ENCODE data around the gene MYO1E. TPM values are rescaled to one million over a fixed set of nuclear protein-coding genes. Genes with fewer than 3 reads are reported as not detected.
"Not testable (repeated sequence)": the region's sequence is repeated elsewhere in the genome, so short reads cannot be mapped to it uniquely, and the experiment has no call there.

The MYO1E gene
- total RNA-seq, 1 experiment from 2014 or later: 122 TPM

DNA sequence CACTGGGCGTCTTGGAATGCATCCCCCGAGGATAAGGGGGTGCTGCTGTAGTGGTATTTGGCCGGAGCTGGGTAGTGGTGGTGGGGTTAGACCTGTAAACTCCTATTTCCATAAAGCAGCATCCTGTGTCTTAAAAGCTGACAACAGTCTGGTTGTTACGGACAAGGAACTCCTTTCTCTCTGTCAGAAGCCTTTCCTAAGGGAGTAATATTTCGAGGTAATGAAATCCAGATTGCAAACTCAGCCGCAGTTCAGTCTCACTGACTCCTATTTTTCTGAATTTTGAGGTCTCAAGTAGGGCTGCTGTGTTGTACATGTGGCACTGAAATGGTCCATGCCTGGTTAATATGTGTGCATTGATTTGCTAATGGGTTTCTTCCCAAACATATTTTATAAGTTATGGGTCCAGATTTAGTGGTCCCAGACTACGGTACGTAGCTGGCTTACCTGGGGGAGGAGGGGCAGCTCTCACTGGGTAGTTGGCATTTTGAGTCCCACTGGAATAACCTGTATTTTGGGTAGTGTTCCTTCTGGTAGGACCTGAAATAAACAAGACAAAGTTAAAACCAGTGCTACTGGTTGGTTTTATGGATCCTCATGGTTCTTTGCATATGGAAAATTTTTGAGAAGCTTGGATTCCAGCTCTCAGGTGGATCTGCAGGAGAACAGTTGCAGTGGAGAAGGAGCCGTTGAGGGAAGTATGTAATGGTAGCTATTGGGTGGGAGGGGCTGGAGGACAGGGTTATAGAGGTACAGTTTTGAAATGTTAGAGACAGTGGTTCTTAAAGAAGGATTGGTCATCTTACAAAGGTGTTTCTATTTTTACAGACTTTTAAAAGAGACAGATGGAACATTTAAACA is 214.6 kb downstream of the MYO1E start:
- H3K27me3 ChIP-seq (replicated peaks): no peaks in the 10 kb centered on the region
- DNase-seq (ENCODE audit: low read depth in 1 of 2, low spot score in 2 of 2): no peak
- no peak overlapping the region for H3K4me3 ChIP-seq
- H3K4me1 ChIP-seq (replicated peaks): no peaks in the 10 kb centered on the region
- peaks cover 84% of the 10 kb centered on the region for H3K36me3 ChIP-seq
- no peak overlapping the region for H3K27ac ChIP-seq
- no peaks in the 10 kb centered on the region for H3K9me3 ChIP-seq (replicated peaks)

DNA sequence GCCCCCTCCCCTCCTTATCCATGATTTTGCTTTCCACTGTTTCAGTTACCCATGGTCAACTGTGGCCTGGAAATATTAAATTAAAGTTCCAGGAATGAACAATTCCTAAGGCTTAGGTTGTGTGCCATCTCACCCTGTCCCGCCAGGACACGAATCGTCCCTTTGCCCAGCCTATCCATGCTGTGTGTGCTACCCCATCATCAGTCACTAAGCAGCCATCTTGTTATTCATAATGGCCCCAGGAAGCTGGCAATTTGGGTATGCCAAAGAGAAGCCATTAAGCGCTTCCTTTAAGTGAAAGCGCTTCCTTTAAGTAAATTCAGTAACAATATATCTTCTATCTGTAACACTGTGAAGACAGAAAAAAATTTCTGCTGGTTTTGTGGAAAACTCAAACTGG is 215.3 kb downstream of the MYO1E start:
- Histone ChIP-seq H3K36me3 (peaks cover 91% of the 10 kb centered on the region), H3K4me3 (no peak overlapping the region), H3K27ac (no peak overlapping the region), H3K9me3 (replicated peaks) (no peaks in the 10 kb centered on the region), H3K27me3 (replicated peaks) (no peaks in the 10 kb centered on the region), H3K4me1 (replicated peaks) (no peaks in the 10 kb centered on the region)
- no peak for DNase-seq (ENCODE audit: low read depth in 1 of 2, low spot score in 2 of 2)

DNA sequence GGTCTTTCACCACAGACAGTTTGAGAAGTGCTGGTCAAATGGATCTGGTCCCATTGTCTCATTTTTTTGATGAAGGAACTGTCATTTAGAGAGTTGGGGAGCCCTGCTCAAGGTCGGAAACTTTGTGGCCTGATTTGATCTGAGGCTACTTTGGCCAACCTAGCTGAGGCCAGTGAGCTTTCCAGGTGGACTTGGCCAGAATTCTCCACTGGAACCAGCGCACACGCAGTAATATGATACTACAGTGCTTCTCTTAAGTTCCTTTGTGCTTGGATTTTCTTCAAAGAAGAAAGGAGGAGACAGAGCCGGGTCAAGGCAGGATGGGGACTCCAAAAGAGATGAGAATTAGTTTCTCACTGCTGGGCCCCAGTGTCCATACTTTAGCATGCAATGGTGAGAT is 217.2 kb downstream of the MYO1E start:
- Histone ChIP-seq H3K4me1 (replicated peaks) (no peaks in the 10 kb centered on the region), H3K36me3 (peaks cover 91% of the 10 kb centered on the region)

DNA sequence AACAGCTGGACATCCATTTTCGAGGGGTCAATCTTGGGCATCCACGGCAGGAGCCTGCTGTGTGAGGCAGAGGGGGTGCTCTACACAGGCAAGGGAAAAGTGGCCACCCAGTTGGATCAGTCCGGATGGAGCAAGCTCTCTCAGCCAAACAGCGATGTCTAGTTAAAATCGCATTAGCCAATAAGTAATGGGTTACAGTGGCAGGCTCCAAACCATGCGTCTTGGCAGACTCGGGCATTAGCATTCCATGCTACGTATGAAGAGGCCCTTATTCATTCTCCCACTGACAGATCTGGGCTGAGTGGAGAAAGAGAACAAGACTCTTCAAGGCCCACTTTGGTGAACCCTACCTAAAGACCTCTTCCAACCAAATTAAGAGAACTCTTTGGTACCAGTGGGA is 218.4 kb downstream of the MYO1E start:
- DNase-seq (ENCODE audit: low read depth in 1 of 2, low spot score in 2 of 2): no peak
- Histone ChIP-seq H3K27me3 (replicated peaks) (no peaks in the 10 kb centered on the region), H3K4me1 (replicated peaks) (no peaks in the 10 kb centered on the region), H3K36me3 (peaks cover 91% of the 10 kb centered on the region), H3K4me3 (no peak overlapping the region), H3K27ac (no peak overlapping the region), H3K9me3 (replicated peaks) (no peaks in the 10 kb centered on the region)

More for the DNA sequence above, 217.2 kb downstream of the MYO1E start:
- no peaks in the 10 kb centered on the region for H3K9me3 ChIP-seq (replicated peaks)
- H3K27me3 ChIP-seq (replicated peaks): no peaks in the 10 kb centered on the region
- H3K27ac ChIP-seq: no peak overlapping the region
- DNase-seq (ENCODE audit: low read depth in 1 of 2, low spot score in 2 of 2): no peak
- no peak overlapping the region for H3K4me3 ChIP-seq

DNA sequence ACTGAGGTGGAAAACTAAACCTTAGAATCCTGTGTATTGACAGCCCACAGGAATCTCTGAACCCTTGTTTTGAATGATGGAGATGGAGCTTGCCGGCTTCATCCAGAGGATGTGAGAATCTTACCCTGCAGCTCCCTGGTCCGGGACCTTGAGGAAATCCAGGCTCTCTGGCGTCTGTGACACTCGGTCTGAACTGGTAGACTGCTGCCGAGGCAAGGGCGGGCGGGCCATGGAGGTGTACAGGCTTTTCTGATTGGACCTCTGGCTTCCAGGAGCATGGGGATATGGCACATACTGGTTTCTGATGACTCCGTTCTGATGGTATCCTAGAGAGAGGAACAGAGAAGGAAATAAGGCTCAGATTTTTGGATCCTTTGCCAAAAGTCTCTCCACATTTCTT is 219.2 kb downstream of the MYO1E start:
- no peaks in the 10 kb centered on the region for H3K4me1 ChIP-seq (replicated peaks)
- peaks cover 87% of the 10 kb centered on the region for H3K36me3 ChIP-seq
- no peak overlapping the region for H3K27ac ChIP-seq
- no peak for DNase-seq (ENCODE audit: low read depth in 1 of 2, low spot score in 2 of 2)
- H3K4me3 ChIP-seq: no peak overlapping the region
- no peaks in the 10 kb centered on the region for H3K9me3 ChIP-seq (replicated peaks)
- H3K27me3 ChIP-seq (replicated peaks): no peaks in the 10 kb centered on the region

DNA sequence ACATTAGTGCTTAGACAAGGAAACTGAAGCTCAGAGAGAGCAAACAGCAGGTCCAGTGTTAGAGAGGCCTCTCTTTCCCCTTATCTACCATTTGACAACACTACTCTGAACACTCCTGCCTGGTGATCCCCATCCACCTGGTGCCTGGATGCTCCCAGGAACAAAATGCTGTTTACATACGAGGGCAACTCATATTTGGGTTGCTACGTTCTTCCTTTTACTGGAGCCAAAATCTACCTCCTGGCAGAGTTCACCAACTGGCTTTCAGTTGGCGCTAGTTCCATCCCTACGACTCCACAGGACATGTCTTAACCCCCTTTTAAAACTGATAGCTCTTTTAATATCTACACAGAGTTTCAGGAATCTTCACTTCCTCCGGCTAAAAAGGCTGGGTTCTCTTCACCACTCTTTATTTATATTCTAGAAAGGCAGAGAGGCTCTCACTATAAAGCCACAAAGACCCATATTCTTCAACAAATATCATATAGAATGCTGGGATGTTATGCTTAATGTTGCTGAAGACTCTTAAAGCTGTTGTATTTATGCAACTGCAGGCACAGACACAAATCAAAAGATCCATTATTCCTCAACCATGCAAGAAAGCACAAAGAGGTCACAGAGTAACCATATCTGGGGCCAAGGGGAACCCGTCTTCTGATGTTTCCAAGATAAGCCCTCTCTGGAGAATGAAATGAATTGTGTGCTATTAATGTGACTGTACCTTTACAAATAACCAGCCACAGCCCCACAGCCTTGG is 219.8 kb downstream of the MYO1E start:
- Histone ChIP-seq H3K4me1 (replicated peaks) (no peaks in the 10 kb centered on the region), H3K36me3 (peaks cover 86% of the 10 kb centered on the region), H3K27me3 (replicated peaks) (no peaks in the 10 kb centered on the region), H3K9me3 (replicated peaks) (no peaks in the 10 kb centered on the region), H3K4me3 (no peak overlapping the region), H3K27ac (no peak overlapping the region)
- DNase-seq (ENCODE audit: low read depth in 1 of 2, low spot score in 2 of 2): no peak

DNA sequence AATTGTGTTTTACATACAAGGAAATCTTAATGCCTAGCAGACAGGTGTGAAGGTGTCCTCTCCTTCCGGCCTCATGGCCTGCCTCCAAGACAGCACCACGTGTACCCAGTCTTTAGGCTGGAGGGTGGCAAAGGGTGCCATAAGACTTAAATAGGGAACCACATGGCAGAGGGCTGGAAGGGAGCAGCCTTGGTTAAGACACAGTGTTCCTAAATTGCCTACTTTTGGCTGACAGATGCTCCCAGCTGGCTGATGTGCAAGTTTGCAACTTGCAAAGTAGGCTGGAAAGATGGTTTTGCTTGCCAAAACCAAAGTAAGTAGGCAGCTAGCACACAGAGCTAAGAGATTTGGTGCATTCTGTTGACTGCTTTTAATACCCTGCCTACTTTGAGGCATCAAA is 222.5 kb downstream of the MYO1E start:
- no peak for DNase-seq (ENCODE audit: low read depth in 1 of 2, low spot score in 2 of 2)
- peaks cover 89% of the 10 kb centered on the region for H3K36me3 ChIP-seq
- H3K4me3 ChIP-seq: no peak overlapping the region
- no peaks in the 10 kb centered on the region for H3K27me3 ChIP-seq (replicated peaks)
- H3K9me3 ChIP-seq (replicated peaks): no peaks in the 10 kb centered on the region
- H3K27ac ChIP-seq: no peak overlapping the region
- H3K4me1 ChIP-seq (replicated peaks): no peaks in the 10 kb centered on the region

DNA sequence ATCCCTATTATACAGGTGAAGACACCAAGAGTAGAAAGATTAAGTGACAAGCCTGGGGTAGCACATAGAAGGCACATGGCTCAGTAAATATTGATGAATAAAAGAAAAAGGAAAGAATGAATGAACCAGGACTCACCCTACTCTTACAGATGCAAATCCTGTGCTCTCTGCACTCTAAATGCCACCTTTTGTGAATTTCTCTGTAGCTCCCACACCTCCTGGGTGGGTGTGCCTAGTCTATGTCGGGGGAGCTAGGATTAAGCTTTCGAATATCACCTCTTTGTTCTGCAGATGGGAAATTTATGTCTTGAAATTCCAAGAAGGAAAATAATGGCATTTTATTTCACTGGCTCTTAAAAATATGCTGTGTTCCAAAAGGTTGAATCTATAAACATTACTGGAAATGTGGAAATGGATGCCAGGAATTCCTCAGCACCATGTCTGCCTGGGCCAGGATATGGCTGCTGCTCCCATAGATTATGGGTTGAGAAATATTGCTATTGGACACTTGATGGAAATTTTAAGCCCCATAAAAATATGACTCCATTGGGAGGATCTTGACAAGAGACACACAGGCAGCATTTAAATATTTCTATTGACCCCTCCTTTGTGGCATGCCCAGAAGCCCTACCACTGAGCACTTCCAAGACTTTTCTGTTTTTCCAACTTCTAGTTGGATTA is 224.4 kb downstream of the MYO1E start:
- DNase-seq (ENCODE audit: low read depth in 1 of 2, low spot score in 2 of 2): no peak
- H3K4me1 ChIP-seq (replicated peaks): no peaks in the 10 kb centered on the region
- no peaks in the 10 kb centered on the region for H3K27me3 ChIP-seq (replicated peaks)
- H3K4me3 ChIP-seq: no peak overlapping the region
- no peaks in the 10 kb centered on the region for H3K9me3 ChIP-seq (replicated peaks)
- H3K27ac ChIP-seq: no peak overlapping the region
- peaks cover 87% of the 10 kb centered on the region for H3K36me3 ChIP-seq

DNA sequence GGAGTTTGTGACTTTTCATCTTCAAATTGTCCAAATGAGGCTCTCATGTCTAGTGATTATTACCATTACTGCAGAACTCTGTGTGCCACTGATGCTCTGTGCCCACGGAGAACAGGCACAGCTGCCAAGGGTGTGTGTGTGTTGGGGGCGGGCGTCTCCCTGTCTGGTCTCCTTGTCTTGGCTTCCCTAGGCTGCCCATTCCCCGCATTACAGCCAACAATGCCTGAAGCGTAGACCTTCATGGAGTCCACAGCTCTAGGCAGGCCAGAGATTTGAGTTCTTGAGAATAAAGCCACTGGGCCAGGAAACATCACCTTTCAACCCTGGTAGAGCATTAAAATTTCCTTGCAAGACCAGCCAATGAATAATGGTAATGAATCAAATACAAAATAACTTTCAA is 225.0 kb downstream of the MYO1E start:
- DNase-seq (ENCODE audit: low read depth in 1 of 2, low spot score in 2 of 2): no peak
- Histone ChIP-seq H3K36me3 (peaks cover 87% of the 10 kb centered on the region), H3K27ac (no peak overlapping the region), H3K9me3 (replicated peaks) (no peaks in the 10 kb centered on the region), H3K4me1 (replicated peaks) (no peaks in the 10 kb centered on the region), H3K27me3 (replicated peaks) (no peaks in the 10 kb centered on the region), H3K4me3 (no peak overlapping the region)

DNA sequence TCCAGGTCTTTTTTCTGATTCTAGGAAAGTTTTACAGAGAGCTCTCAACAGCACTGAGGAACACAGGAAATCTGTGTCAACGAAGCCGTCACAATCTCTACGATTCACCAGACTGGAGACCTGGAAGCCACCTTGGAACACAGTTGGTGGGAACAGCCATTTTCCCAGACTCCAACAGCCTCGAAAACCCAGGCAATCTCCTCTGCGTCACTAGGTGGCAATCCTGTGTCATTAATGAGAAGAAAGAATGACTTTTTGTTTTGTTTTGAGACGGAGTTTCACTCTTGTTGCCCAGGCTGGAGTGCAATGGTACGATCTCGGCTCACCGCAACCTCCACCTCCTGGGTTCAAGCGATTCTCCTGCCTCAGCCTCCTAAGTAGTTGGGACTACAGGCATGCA is 228.1 kb downstream of the MYO1E start:
- not testable (repeated sequence) for H3K9me3 ChIP-seq (replicated peaks); DNase-seq (ENCODE audit: low read depth in 1 of 2, low spot score in 2 of 2); H3K27me3 ChIP-seq (replicated peaks); H3K4me3 ChIP-seq; H3K27ac ChIP-seq; H3K4me1 ChIP-seq (replicated peaks)
- peaks cover 81% of the 10 kb centered on the region for H3K36me3 ChIP-seq

DNA sequence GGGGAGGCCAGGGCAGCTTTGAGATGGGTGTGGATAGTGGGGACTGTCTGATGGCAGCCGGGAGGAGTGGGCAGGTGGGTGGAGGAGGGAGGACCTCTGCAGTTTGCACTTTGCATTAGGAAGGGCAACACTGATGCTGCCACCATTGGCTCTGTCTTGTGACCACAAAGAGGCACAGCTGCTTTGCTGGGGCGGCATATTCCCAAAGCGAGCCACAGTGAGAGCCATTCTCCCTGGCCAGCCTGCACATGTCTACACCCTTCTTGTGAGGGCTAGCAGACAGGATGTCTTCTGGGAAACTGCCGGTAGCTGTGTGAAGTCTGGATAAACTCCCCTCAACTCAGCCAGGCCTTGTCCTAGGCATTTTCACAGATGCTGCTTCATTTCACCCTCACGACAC is 229.4 kb downstream of the MYO1E start:
- H3K4me1 ChIP-seq (replicated peaks): no peaks in the 10 kb centered on the region
- no peak overlapping the region for H3K4me3 ChIP-seq
- H3K27me3 ChIP-seq (replicated peaks): no peaks in the 10 kb centered on the region
- H3K9me3 ChIP-seq (replicated peaks): no peaks in the 10 kb centered on the region
- no peak overlapping the region for H3K27ac ChIP-seq
- H3K36me3 ChIP-seq: peaks cover 83% of the 10 kb centered on the region
- no peak for DNase-seq (ENCODE audit: low read depth in 1 of 2, low spot score in 2 of 2)

DNA sequence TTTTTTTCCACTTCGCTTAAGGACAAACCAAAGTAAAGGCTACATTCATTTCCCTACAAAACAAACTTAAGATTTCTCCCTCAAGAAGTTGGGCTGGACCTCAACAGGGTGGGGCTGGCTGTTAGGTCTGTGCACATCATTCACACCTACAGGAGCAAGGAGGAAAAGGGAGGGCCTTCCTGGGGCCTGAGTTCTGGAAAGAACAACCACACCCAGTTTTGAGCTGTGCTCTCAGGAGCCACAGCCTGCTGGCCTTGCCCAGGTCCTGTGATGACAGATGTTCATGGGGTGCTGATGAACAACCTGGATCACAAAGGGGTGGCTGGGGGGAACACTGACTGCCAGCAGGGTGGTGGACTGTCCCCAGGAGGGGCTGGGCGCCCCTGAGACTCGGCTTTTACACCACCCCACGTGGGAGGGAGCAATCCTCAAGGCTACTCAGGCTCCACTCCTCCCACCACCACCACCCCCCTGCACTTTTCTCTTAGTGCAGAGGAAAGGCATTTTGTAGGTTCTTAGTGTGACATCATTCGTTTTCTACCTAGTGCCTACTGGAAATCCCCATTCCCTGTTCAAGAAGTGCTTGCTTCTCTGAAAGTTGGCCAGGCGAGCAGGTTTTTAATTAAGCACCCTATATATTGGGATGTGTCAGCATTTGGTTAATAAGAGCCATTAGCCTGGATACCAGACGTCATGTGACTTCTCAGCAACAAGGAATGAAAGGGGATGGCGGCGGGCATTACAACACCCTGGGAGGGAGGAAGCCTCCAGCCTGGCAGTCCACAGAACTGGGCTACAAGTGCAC is 232.0 kb downstream of the MYO1E start:
- no peak for DNase-seq (ENCODE audit: low read depth in 1 of 2, low spot score in 2 of 2)
- no peak overlapping the region for H3K4me3 ChIP-seq
- no peaks in the 10 kb centered on the region for H3K4me1 ChIP-seq (replicated peaks)
- H3K9me3 ChIP-seq (replicated peaks): no peaks in the 10 kb centered on the region
- H3K27ac ChIP-seq: no peak overlapping the region
- H3K27me3 ChIP-seq (replicated peaks): no peaks in the 10 kb centered on the region
- H3K36me3 ChIP-seq: peaks cover 88% of the 10 kb centered on the region

DNA sequence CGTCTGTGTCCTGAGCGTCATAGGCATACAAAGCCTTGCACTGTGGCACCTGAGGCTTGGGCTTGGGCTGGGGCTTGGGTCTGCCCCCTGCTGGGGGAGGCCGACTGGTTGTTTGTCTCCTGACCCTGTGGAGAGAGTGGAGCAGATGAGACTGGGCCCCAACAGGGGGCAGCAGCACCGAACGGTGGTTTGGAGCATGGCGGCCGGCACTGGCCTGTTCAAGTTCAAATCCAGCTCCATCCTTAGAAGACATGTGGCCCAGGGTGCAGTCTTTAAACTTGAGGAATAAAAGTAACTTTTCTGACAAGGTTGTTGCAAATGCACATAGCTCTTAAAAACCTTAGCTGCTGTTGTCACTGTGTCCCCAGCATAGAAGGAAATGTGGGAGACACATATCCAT is 234.4 kb downstream of the MYO1E start:
- H3K9me3 ChIP-seq (replicated peaks): no peaks in the 10 kb centered on the region
- no peaks in the 10 kb centered on the region for H3K27me3 ChIP-seq (replicated peaks)
- peak; percentile 32 to 70 for DNase-seq (ENCODE audit: low read depth in 1 of 2, low spot score in 2 of 2)
- H3K36me3 ChIP-seq: peaks cover 90% of the 10 kb centered on the region
- no peak overlapping the region for H3K4me3 ChIP-seq
- no peak overlapping the region for H3K27ac ChIP-seq
- no peaks in the 10 kb centered on the region for H3K4me1 ChIP-seq (replicated peaks)
